A549 (cell line): Measurements from ENCODE around the gene MYADML2.

Experiments used
- CTCF ChIP-seq: fragments of >200 bp; sonication (Bioruptor Twin); formaldehyde crosslinking; IDR thresholded peaks from 3 replicates; pipeline ENCODE4 v1.5.1; 2016
- HDAC2 ChIP-seq: fragments of 200-600 bp; sonication (generic); IDR thresholded peaks from 2 replicates; pipeline ENCODE4 v1.6.1; 2016
- KDM5A ChIP-seq: fragments of 200-600 bp; sonication (generic); IDR thresholded peaks from 2 replicates; pipeline ENCODE4 v1.6.1; 2016; ENCODE audit warnings: antibody characterized with exemption, mild to moderate bottlenecking
- MAFK ChIP-seq: fragments of 450-650 bp; IDR thresholded peaks from 2 replicates; pipeline ENCODE4 v1.6.1; 2014; ENCODE audit not compliant: partially characterized antibody
- MAZ ChIP-seq: fragments of 150-350 bp; IDR thresholded peaks from 2 replicates; pipeline ENCODE4 v1.6.1; 2014; ENCODE audit warnings: antibody characterized with exemption, low read depth, low read length, borderline replicate concordance
- POLR2A ChIP-seq: IDR thresholded peaks from 2 replicates; pipeline ENCODE4 v1.6.1; 2012; ENCODE audit warnings: mild to moderate bottlenecking, low read length
- RAD21 ChIP-seq, 2 experiments: fragments of >200 bp in 1 of 2; sonication (Bioruptor Twin) in 1 of 2; formaldehyde crosslinking in 1 of 2; IDR thresholded peaks in 1 of 2; conservative IDR thresholded peaks in 1 of 2; 2 replicates in 1 of 2; 3 replicates in 1 of 2; pipeline ENCODE4 v1.6.1; 2012 to 2018; ENCODE audit warnings: inconsistent platforms in 1 of 2
- RNF2 ChIP-seq: fragments of 200-600 bp; sonication (generic); IDR thresholded peaks from 2 replicates; pipeline ENCODE4 v1.6.1; 2016; ENCODE audit warnings: low read depth, mild to moderate bottlenecking, antibody characterized with exemption, moderate library complexity, borderline replicate concordance
- TF ChIP-seq, protein P1 (sequence below): IDR thresholded peaks from 2 replicates; pipeline ENCODE4 v1.6.1; 2012; ENCODE audit warnings: low read depth, borderline replicate concordance

GRCh38 chr17:81934098-81934757 is 12.8 kb downstream of the MYADML2 start:
- TF ChIP-seq HDAC2 (no peak), KDM5A (no peak), CTCF (no peak), MAFK (no peak), MAZ (no peak), RAD21 (conservative IDR thresholded peaks at IDR 0.05 in 1 of 2, IDR thresholded peaks at IDR 0.05 in 1 of 2) (no peak), POLR2A (no peak), RNF2 (no peak)
- TF ChIP-seq, protein P1, sequence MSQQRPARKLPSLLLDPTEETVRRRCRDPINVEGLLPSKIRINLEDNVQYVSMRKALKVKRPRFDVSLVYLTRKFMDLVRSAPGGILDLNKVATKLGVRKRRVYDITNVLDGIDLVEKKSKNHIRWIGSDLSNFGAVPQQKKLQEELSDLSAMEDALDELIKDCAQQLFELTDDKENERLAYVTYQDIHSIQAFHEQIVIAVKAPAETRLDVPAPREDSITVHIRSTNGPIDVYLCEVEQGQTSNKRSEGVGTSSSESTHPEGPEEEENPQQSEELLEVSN = no peak
